Tibial nerve (tissue), 3 donors: ENCODE measurements around the gene MARCHF10.

Experiments used
- POLR2A ChIP-seq, 2 donors: fragments of 450-650 bp; IDR thresholded peaks; one replicate each; pipeline ENCODE4 v1.6.1; 2017; ENCODE audit warnings: antibody characterized with exemption in 2 of 2, mild to moderate bottlenecking in 2 of 2, moderate library complexity in 2 of 2
- TF ChIP-seq, protein P1 (sequence below), 5 experiments: fragments of 200-600 bp in 3 of 5; fragments of 450-650 bp in 2 of 5; sonication (generic) in 3 of 5; IDR thresholded peaks; one replicate each; pipeline ENCODE4 v1.5.1; 2016 to 2019; ENCODE audit warnings: antibody characterized with exemption in 5 of 5, mild to moderate bottlenecking in 3 of 5, moderate library complexity in 2 of 5

- TF ChIP-seq, protein P1, sequence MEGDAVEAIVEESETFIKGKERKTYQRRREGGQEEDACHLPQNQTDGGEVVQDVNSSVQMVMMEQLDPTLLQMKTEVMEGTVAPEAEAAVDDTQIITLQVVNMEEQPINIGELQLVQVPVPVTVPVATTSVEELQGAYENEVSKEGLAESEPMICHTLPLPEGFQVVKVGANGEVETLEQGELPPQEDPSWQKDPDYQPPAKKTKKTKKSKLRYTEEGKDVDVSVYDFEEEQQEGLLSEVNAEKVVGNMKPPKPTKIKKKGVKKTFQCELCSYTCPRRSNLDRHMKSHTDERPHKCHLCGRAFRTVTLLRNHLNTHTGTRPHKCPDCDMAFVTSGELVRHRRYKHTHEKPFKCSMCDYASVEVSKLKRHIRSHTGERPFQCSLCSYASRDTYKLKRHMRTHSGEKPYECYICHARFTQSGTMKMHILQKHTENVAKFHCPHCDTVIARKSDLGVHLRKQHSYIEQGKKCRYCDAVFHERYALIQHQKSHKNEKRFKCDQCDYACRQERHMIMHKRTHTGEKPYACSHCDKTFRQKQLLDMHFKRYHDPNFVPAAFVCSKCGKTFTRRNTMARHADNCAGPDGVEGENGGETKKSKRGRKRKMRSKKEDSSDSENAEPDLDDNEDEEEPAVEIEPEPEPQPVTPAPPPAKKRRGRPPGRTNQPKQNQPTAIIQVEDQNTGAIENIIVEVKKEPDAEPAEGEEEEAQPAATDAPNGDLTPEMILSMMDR (IDR thresholded peaks at IDR 0.05): no peak
- TF ChIP-seq POLR2A (IDR thresholded peaks at IDR 0.05): no peak
Observed at GRCh38 chr17:62663304-62663703, 144.8 kb downstream of the MARCHF10 start.
